Measurements from ENCODE around the gene TUBA4A. TPM values are rescaled to one million over a fixed set of nuclear protein-coding genes. Genes with fewer than 3 reads are reported as not detected.
"Not testable (repeated sequence)": the region's sequence is repeated elsewhere in the genome, so short reads cannot be mapped to it uniquely, and the experiment has no call there.

TUBA4A gene
- total RNA-seq, 4 donors from 2014 or later, result 33.2 to 89.3 (median 56.2) TPM

DNA sequence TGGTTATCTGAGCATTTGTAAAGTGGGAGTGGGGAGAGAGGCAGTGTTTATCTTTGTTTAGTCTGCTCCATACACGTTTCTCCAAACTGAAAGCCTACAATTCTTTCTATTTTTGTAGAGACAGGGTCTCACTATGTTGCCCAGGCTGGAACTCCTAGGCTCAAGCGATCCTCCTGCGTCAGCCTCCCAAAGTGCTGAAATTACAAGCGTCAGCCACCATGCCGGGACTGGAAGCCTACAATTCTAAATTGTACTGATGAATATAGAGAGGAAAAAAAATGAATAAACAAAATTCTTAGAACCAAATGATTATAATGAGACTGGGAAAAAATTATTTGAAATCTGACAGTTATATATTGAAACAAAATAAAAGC lies 48.6 kb downstream of the TUBA4A start:
- Histone ChIP-seq H3K27ac (no peak overlapping the region), H3K4me3 (no peak overlapping the region), H3K36me3 (peaks cover 0 to 19% of the 10 kb centered on the region in 2 donors), H3K27me3 (peaks cover 4% of the 10 kb centered on the region), H3K9me3 (no peaks in the 10 kb centered on the region), H3K4me1 (peaks cover 0 to 29% (median 9%) of the 10 kb centered on the region in 3 donors)
- no peak for TF ChIP-seq POLR2A (IDR thresholded peaks at IDR 0.05)
- TF ChIP-seq POLR2AphosphoS5 (IDR thresholded peaks at IDR 0.05), result no peak
- no peak for TF ChIP-seq EP300 (IDR thresholded peaks at IDR 0.05)
- TF ChIP-seq, protein P1, sequence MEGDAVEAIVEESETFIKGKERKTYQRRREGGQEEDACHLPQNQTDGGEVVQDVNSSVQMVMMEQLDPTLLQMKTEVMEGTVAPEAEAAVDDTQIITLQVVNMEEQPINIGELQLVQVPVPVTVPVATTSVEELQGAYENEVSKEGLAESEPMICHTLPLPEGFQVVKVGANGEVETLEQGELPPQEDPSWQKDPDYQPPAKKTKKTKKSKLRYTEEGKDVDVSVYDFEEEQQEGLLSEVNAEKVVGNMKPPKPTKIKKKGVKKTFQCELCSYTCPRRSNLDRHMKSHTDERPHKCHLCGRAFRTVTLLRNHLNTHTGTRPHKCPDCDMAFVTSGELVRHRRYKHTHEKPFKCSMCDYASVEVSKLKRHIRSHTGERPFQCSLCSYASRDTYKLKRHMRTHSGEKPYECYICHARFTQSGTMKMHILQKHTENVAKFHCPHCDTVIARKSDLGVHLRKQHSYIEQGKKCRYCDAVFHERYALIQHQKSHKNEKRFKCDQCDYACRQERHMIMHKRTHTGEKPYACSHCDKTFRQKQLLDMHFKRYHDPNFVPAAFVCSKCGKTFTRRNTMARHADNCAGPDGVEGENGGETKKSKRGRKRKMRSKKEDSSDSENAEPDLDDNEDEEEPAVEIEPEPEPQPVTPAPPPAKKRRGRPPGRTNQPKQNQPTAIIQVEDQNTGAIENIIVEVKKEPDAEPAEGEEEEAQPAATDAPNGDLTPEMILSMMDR (IDR thresholded peaks at IDR 0.05), result no peak
- no peak for ATAC-seq
- WGBS, 2 donors (ENCODE audit: low coverage in 1 of 2), result 68 to 72% methylated on average over 3 to 4 of the region's 5 CpGs

DNA sequence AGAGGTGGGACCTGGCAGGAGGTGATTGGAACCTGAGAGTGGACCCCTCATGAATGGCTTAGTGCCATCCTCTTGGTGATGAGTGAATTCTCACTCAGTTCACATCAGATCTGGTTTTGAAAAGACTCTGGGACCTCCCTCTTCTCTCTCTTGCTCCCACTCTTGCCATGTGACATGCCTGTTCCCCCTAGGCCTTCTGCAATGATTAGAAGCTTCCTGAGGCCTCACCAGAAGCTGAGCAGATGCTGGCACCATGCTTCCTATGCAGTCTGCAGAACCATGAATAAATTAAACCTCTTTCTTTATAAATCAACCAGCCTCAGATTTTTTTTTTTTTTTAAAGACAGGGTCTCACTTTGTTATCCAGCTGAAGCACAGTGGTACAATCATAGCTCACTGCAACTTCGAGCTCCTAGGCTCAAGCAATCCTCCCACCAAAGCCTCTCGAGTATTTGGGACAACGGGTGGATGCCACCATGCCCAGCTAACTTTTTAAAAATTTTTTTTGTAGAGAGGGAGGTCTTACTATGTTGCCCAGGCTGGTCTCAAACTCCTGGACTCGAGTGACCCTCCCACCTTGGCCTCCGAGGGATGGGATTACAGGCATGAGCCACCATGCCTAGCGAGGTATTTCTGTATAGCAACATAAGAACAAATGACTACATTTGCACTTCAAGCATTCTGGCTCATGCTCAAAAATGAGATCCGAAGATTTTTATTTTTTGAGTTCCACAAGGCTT lies 49.1 kb downstream of the TUBA4A start:
- Histone ChIP-seq H3K36me3 (peaks cover 0 to 14% of the 10 kb centered on the region in 2 donors), H3K4me3 (no peak overlapping the region), H3K27me3 (peaks cover 7% of the 10 kb centered on the region), H3K9me3 (no peaks in the 10 kb centered on the region), H3K27ac (no peak overlapping the region), H3K4me1 (peaks cover 0 to 29% (median 9%) of the 10 kb centered on the region in 3 donors)
- no peak for ATAC-seq
- 81 to 88% methylated on average over 6 of the region's 7 CpGs for WGBS, 2 donors (ENCODE audit: low coverage in 1 of 2)
- TF ChIP-seq, protein P1 (IDR thresholded peaks at IDR 0.05), result no peak
- TF ChIP-seq EP300 (IDR thresholded peaks at IDR 0.05) (no peak), POLR2A (IDR thresholded peaks at IDR 0.05) (no peak), POLR2AphosphoS5 (IDR thresholded peaks at IDR 0.05) (no peak)

DNA sequence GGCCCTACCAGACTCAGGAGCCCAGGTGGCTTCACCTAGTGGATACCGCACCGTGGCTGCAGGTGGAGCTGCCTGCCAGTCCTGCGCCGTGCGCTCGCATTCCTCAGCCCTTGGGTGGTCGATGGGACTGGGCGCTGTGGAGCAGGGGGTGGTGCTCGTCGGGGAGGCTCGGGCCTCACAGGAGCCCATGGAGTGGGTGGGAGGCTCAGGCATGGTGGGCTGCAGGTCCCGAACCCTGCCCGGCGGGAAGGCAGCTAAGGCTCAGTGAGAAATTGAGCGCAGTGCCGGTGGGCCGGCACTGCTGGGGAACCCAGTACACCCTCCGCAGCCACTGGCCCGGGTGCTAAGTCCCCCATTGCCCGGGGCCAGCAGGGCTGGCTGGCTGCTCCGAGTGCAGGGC lies 52.4 kb downstream of the TUBA4A start:
- not testable (repeated sequence) for H3K36me3 ChIP-seq, ATAC-seq, H3K9me3 ChIP-seq, H3K4me1 ChIP-seq, H3K27ac ChIP-seq, H3K4me3 ChIP-seq
- peaks cover 18% of the 10 kb centered on the region for H3K27me3 ChIP-seq
- no CpG with 5 or more reads among the region's 21 CpGs for WGBS, 2 donors (ENCODE audit: low coverage in 1 of 2)

DNA sequence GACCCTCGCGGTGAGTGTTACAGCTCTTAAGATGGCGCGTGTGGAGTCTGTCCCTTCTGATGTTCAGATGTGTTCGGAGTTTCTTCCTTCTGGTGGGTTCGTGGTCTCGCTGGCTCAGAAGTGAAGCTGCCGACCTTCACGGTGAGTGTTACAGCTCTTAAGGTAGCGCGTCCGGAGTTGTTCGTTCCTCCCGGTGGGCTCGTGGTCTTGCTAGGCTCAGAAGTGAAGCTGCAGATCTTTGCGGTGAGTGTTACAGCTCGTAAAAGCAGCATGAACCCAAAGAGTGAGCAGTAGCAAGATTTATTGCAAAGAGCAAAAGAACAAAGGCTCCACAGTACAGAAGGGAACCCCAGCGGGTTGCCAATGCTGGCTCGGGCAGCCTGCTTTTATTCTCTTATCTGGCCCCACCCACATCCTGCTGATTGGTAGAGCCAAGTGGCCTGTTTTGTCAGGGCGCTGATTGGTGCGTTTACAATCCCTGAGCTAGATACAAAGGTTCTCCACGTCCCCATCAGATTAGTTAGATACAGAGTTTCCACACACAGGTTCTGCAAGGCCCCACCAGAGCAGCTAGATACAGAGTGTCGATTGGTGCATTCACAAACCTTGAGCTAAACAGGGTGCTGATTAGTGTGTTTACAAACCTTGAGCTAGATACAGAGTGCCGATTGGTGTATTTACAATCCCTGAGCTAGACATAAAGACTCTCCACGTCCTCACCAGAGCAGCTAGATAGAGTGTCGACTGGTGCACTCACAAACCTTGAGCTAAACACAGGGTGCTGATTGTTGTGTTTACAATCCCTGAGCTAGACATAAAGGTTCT lies 53.0 kb downstream of the TUBA4A start:
- 62 to 85% methylated on average over 13 to 16 of the region's 26 CpGs for WGBS, 2 donors (ENCODE audit: low coverage in 1 of 2)
- ATAC-seq, H3K9me3 ChIP-seq: not testable (repeated sequence)

More for the DNA sequence above, 53.0 kb downstream of the TUBA4A start:
- H3K36me3 ChIP-seq, H3K27ac ChIP-seq, H3K4me1 ChIP-seq, H3K4me3 ChIP-seq: not testable (repeated sequence)
- peaks cover 18% of the 10 kb centered on the region for H3K27me3 ChIP-seq

Small RNAs within 50 kb of the gene (small RNA-seq; reads per million reads assigned to genes)
- 0 to 1.4 (median 0.06) reads per million in 4 donors for gene MIR153-1

Other genes starting within 250 kb of the TUBA4A start
- gene CFAP65, start 212.4 kb downstream of the TUBA4A start, total RNA-seq, result not detected
- under 1 TPM in 1 of 4 donors, not detected in 3; 0.23 TPM for gene IHH, start 193.0 kb downstream of the TUBA4A start, total RNA-seq
- gene NHEJ1, start 93.1 kb downstream of the TUBA4A start, total RNA-seq, result 10 to 100 TPM; 12.8 to 25.5 (median 17.4) TPM
- 1 to 10 TPM in 1 of 4 donors, under 1 TPM in 2, not detected in 1; 0.23 to 1.1 (median 0.27) TPM for gene SLC23A3, start 83.9 kb downstream of the TUBA4A start, total RNA-seq
- 10 to 100 TPM; 50.6 to 82.0 (median 66.0) TPM for gene CNPPD1, start 77.0 kb downstream of the TUBA4A start, total RNA-seq
- 10 to 100 TPM; 49.8 to 63.7 (median 57.6) TPM for gene RETREG2, start 75.6 kb downstream of the TUBA4A start, total RNA-seq
- 10 to 100 TPM; 34.7 to 44.5 (median 37.6) TPM for gene ZFAND2B, start 47.1 kb downstream of the TUBA4A start, total RNA-seq
- gene ABCB6, start 35.0 kb downstream of the TUBA4A start, total RNA-seq, result 10 to 100 TPM; 11.4 to 19.6 (median 16.8) TPM
- 10 to 100 TPM; 39.8 to 82.6 (median 47.0) TPM for gene ATG9A, start 24.3 kb downstream of the TUBA4A start, total RNA-seq
- 10 to 100 TPM; 24.3 to 48.4 (median 25.1) TPM for gene ANKZF1, start 24.1 kb downstream of the TUBA4A start, total RNA-seq
- 1 to 10 TPM; 5.9 to 9.7 (median 6.6) TPM for gene GLB1L, start 8.5 kb downstream of the TUBA4A start, total RNA-seq
- 10 to 100 TPM; 10.2 to 14.0 (median 11.6) TPM for gene STK16, start 8.4 kb downstream of the TUBA4A start, total RNA-seq
- gene TUBA4B, start 675 bp downstream of the TUBA4A start, total RNA-seq, result not detected
- 10 to 100 TPM; 45.3 to 76.1 (median 54.9) TPM for gene DNAJB2, start 25.4 kb upstream of the TUBA4A start, total RNA-seq
- 1 to 10 TPM in 2 of 4 donors, under 1 TPM in 1, not detected in 1; 0.58 to 3.0 (median 1.9) TPM for gene PTPRN, start 55.5 kb upstream of the TUBA4A start, total RNA-seq
- gene RESP18, start 78.8 kb upstream of the TUBA4A start, total RNA-seq, result not detected
- gene DNPEP, start 134.0 kb upstream of the TUBA4A start, total RNA-seq, result 10 to 100 TPM; 37.8 to 76.9 (median 59.2) TPM
- gene DES, start 164.5 kb upstream of the TUBA4A start, total RNA-seq, result over 10,000 TPM; 10,852 to 31,720 (median 15,007) TPM
- gene SPEG, start 180.9 kb upstream of the TUBA4A start, total RNA-seq, result 100 to 1,000 TPM in 3 of 4 donors, 10 to 100 TPM in 1; 90.2 to 307 (median 214) TPM
- 10 to 100 TPM; 11.3 to 26.4 (median 14.2) TPM for gene GMPPA, start 245.0 kb upstream of the TUBA4A start, total RNA-seq

All from gastroesophageal sphincter (tissue), 4 donors.